GM12878 (cell line): ENCODE results near the gene PRR5L. TPM values are rescaled to one million over a fixed set of nuclear protein-coding genes. Genes with fewer than 3 reads are reported as not detected.

Experiments used
- ATAC-seq: fragments of 200-7000 bp; cut with Tn5 transposase; 3 replicates; pipeline ENCODE4 v1.9.1; 2020; ENCODE audit warnings: mild to moderate bottlenecking, moderate library complexity
- BruUV-seq: library from RNA; stranded (reverse); fragments of 400-500 nt; replicated peaks from 2 replicates; lab custom pipeline; 2021; lab: Mats Ljungman, UMichigan
- CTCF ChIA-PET: fragments of 300-600 bp; sonication (Branson Sonifier 250); formaldehyde crosslinking; extraction: SDS; loops from one replicate; lab custom pipeline; 2021; ENCODE audit warnings: inconsistent platforms; lab: Yijun Ruan, JAX
- POLR2A ChIA-PET: fragments of 350-600 bp; formaldehyde crosslinking; extraction: SDS; loops from one replicate; lab custom pipeline; 2021; ENCODE audit warnings: inconsistent platforms; lab: Charles Lee
- RAD21 ChIA-PET: fragments of 300-600 bp; sonication (Branson Sonifier 250); formaldehyde crosslinking; loops from one replicate; lab custom pipeline; 2023; ENCODE audit warnings: antibody characterized with exemption; ENCODE audit not compliant: unreplicated experiment; lab: Charles Lee
- SMC1A ChIA-PET: fragments of 300-600 bp; sonication (Branson Sonifier 250); formaldehyde crosslinking; loops from one replicate; lab custom pipeline; 2023; ENCODE audit not compliant: unreplicated experiment, uncharacterized antibody; lab: Charles Lee
- DNase-seq: peaks from one replicate; pipeline ENCODE4 v3.0.0-alpha.2; 2011; ENCODE audit warnings: low read depth, low spot score
- FAIRE-seq: peaks from 3 replicates; lab custom pipeline; 2011; peaks lifted over from hg19 to GRCh38; lab: Jason Lieb, UNC
- H2AFZ ChIP-seq: 2 replicates; pipeline ENCODE4 v1.6.0; 2011; ENCODE audit warnings: low read depth, low read length, control low read depth; ENCODE audit not compliant: control insufficient read depth
- H3K27ac ChIP-seq: 2 replicates; pipeline ENCODE4 v1.5.1; 2011; ENCODE audit warnings: control low read depth; ENCODE audit not compliant: control insufficient read depth, insufficient read depth
- H3K27me3 ChIP-seq, 2 experiments: replicated peaks in 1 of 2; 2 replicates each; pipeline versions ENCODE4 v1.6.0 to v1.6.1; 2011; ENCODE audit warnings: low read length in 1 of 2; ENCODE audit not compliant: control insufficient read depth in 2 of 2, insufficient read depth in 2 of 2
- H3K36me3 ChIP-seq, 2 experiments: 2 replicates each; pipeline ENCODE4 v1.5.1; 2011; ENCODE audit warnings: low read length in 1 of 2; ENCODE audit not compliant: control insufficient read depth in 2 of 2, insufficient read depth in 2 of 2
- H3K4me1 ChIP-seq: 2 replicates; pipeline ENCODE4 v1.6.1; 2011; ENCODE audit warnings: mild to moderate bottlenecking, low read length, moderate library complexity, mixed read lengths; ENCODE audit not compliant: control insufficient read depth, insufficient read depth
- H3K4me2 ChIP-seq: 2 replicates; pipeline ENCODE4 v1.6.0; 2011; ENCODE audit warnings: control low read depth; ENCODE audit not compliant: control insufficient read depth, insufficient read depth
- H3K4me3 ChIP-seq: fragments of 200-600 bp; sonication (generic); 2 replicates; pipeline ENCODE4 v1.5.1; 2016
- H3K79me2 ChIP-seq: 2 replicates; pipeline ENCODE4 v1.6.0; 2011; ENCODE audit warnings: low read length; ENCODE audit not compliant: control insufficient read depth, insufficient read depth
- H3K9ac ChIP-seq: 2 replicates; pipeline ENCODE4 v1.8.0; 2011; ENCODE audit warnings: low read length, control low read depth, mixed read lengths; ENCODE audit not compliant: control insufficient read depth, insufficient read depth
- H3K9me3 ChIP-seq: replicated peaks from 3 replicates; pipeline ENCODE4 v1.5.1; 2011; ENCODE audit warnings: mild to moderate bottlenecking, low read length; ENCODE audit not compliant: control insufficient read depth, insufficient read depth
- H4K20me1 ChIP-seq: 2 replicates; pipeline ENCODE4 v1.6.0; 2011; ENCODE audit not compliant: control insufficient read depth, insufficient read depth
- BRCA1 ChIP-seq: IDR thresholded peaks from 2 replicates; pipeline ENCODE4 v1.6.1; 2011; ENCODE audit warnings: low read depth, low read length, improper control_type of control experiment
- WGBS: methylation state at CpG from one replicate; pipeline ENCODE4 v1.1.6; 2016; ENCODE audit warnings: low lambda C conversion rate; ENCODE audit not compliant: insufficient replicate concordance, insufficient coverage; ENCODE audit errors: missing lambda C conversion rate; 5-methylcytosine and 5-hydroxymethylcytosine counted together
- in situ Hi-C: fragments of 300-500 bp; cut with MboI; formaldehyde crosslinking; loops from 9 replicates; pipeline ENCODE4 v1.14.3; 2018; ENCODE audit warnings: mixed read lengths
- intact Hi-C: fragments of 100-400 bp; cut with micrococcal nuclease; formaldehyde crosslinking; loops from one replicate; pipeline ENCODE4 v1.14.2; 2022; ENCODE audit not compliant: unreplicated experiment
- polyA plus RNA-seq, 11 experiments: library from polyadenylated mRNA; depleted of rRNA in 4 of 11; unstranded in 6 of 11; stranded (reverse) in 5 of 11; fragments of >200 nt; fragmentation: Nextera tagmentation in 4 of 11; fragmentation: Illumina TruSeq in 1 of 11; extraction: Ambion mirVana in 4 of 11; extraction: Trizol in 1 of 11; gene quantifications; 1 replicate in 1 of 11; 2 replicates in 10 of 11; pipeline versions ENCODE4 v1.2.1 to v1.2.3, GENCODE V29; 2011 to 2016; ENCODE audit warnings: inconsistent platforms in 2 of 11, missing spikeins in 2 of 11, low read depth in 1 of 11
- total RNA-seq, 4 experiments: library from RNA; depleted of rRNA in 3 of 4; stranded (reverse); fragments of >200 nt in 3 of 4; fragmentation: Illumina TruSeq in 1 of 4; extraction: Trizol in 1 of 4; gene quantifications; 2 replicates each; pipeline versions ENCODE4 v1.2.1 to v1.2.3, GENCODE V29; 2013 to 2021
- TF ChIP-seq, protein P1 (sequence below), 3 experiments: IDR thresholded peaks in 2 of 3; conservative IDR thresholded peaks in 1 of 3; 2 replicates each; pipeline ENCODE4 v1.5.1; 2011; ENCODE audit warnings: low read depth in 3 of 3, low read length in 3 of 3, mild to moderate bottlenecking in 3 of 3, control low read depth in 2 of 3, moderate library complexity in 2 of 3, inconsistent platforms in 1 of 3, mixed read lengths in 1 of 3; ENCODE audit not compliant: control insufficient read depth in 2 of 3, insufficient read depth in 1 of 3; ENCODE audit errors: extremely low read depth in 1 of 3

PRR5L gene
- total and polyA plus RNA-seq, 10 of the 15 experiments (the other 5 are each of a cell fraction or from before 2014, with no cell fraction given) = 0.11 to 4.2 (median 0.67) TPM; not detected in 1

DNA sequence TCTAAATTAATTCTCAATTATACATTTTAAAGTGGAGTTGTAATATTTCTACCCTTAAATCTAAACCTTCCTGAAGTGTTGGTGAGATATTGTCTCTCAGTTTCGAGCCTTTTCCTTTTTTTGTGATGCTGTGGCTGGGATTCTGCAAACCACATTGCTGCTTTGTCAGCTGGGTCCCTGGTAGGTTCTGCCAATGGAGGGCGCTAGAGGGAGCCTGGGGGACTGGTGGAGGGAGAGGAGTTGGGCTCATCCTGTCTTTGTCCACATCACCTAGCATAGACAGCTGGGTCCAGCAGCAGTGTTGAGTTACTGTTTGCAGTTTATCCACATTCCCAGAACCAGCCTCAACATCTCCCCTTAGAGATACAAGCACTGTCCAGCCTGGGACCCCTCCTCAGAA is 173.0 kb downstream of the PRR5L start:
- peaks cover 0 to 4% of the 10 kb centered on the region in 2 experiments; a peak in 1 of 4 replicates for H3K27me3 ChIP-seq
- no peak overlapping the region for H3K4me2 ChIP-seq
- H3K9me3 ChIP-seq = no peaks in the 10 kb centered on the region
- no peaks in the 10 kb centered on the region for H4K20me1 ChIP-seq
- H2AFZ ChIP-seq = no peak overlapping the region
- SMC1A ChIA-PET = interaction anchor here (0.8 to 4.1 kb wide), 3 partner anchors 8 to 106 kb away, joined by 3 to 29 read pairs (median 3); no protein-coding TSS in a partner anchor
- DNase-seq = no peak
- no TSS peak for BruUV-seq
- WGBS = 6% methylated on average over 2 of the region's 2 CpGs
- TF ChIP-seq, protein P1, sequence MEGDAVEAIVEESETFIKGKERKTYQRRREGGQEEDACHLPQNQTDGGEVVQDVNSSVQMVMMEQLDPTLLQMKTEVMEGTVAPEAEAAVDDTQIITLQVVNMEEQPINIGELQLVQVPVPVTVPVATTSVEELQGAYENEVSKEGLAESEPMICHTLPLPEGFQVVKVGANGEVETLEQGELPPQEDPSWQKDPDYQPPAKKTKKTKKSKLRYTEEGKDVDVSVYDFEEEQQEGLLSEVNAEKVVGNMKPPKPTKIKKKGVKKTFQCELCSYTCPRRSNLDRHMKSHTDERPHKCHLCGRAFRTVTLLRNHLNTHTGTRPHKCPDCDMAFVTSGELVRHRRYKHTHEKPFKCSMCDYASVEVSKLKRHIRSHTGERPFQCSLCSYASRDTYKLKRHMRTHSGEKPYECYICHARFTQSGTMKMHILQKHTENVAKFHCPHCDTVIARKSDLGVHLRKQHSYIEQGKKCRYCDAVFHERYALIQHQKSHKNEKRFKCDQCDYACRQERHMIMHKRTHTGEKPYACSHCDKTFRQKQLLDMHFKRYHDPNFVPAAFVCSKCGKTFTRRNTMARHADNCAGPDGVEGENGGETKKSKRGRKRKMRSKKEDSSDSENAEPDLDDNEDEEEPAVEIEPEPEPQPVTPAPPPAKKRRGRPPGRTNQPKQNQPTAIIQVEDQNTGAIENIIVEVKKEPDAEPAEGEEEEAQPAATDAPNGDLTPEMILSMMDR (IDR thresholded peaks at IDR 0.05 in 2 of 3, conservative IDR thresholded peaks at IDR 0.05 in 1 of 3; ENCODE audit: control insufficient read depth in 2 of 3, extremely low read depth in 1 of 3, insufficient read depth in 1 of 3, low read depth in 3 of 3, low read length in 3 of 3) = peak in 2 of 3 experiments; percentile 14 to 37; a peak in 2 of 6 replicates
- no peak for TF ChIP-seq BRCA1
- H3K79me2 ChIP-seq = no peaks in the 10 kb centered on the region
- H3K4me1 ChIP-seq = no peaks in the 10 kb centered on the region
- H3K27ac ChIP-seq = no peak overlapping the region
- H3K9ac ChIP-seq = no peak overlapping the region
- RAD21 ChIA-PET = interaction anchor here (1.2 kb wide), 2 partner anchors 9 to 10 kb away, joined by 3 to 5 read pairs; no protein-coding TSS in a partner anchor
- CTCF ChIA-PET = interaction anchor here (0.7 to 4.8 kb wide), 3 partner anchors 10 to 177 kb away, joined by 3 to 30 read pairs (median 3); no protein-coding TSS in a partner anchor
- H3K4me3 ChIP-seq = no peak overlapping the region
- no peak for FAIRE-seq
- in situ Hi-C loops (no loop called here), intact Hi-C loops (no loop called here)
- POLR2A ChIA-PET = no interaction called here
- H3K36me3 ChIP-seq = no peaks in the 10 kb centered on the region
- no peak for ATAC-seq
